B cell (primary cell): Measurements from ENCODE around the gene CFTR.

Experiments used
- EZH2 ChIP-seq: IDR thresholded peaks from 2 replicates; pipeline ENCODE4 v1.6.1; 2012; ENCODE audit warnings: borderline replicate concordance, low read depth, mild to moderate bottlenecking, moderate library complexity, low read length; ENCODE audit not compliant: insufficient read depth, poor library complexity, severe bottlenecking
- TF ChIP-seq, protein P1 (sequence below): fragments of 200-600 bp; IDR thresholded peaks from one replicate; pipeline ENCODE4 v1.8.0; 2022; ENCODE audit warnings: antibody characterized with exemption, mild to moderate bottlenecking

DNA sequence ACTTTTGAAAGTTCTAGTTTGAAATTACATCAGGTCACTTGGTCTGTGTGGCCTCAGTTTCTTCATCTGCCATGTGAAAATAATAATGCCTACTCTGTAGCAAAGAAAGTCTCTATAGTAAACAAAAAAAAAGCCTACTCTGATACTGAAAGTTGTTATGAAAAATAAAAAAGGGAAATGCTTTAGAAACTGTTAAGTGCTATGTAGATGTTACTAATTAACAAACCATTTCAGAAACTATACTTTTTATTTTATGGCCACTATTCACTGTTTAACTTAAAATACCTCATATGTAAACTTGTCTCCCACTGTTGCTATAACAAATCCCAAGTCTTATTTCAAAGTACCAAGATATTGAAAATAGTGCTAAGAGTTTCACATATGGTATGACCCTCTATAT lies 50.6 kb downstream of the CFTR start:
- TF ChIP-seq, protein P1, sequence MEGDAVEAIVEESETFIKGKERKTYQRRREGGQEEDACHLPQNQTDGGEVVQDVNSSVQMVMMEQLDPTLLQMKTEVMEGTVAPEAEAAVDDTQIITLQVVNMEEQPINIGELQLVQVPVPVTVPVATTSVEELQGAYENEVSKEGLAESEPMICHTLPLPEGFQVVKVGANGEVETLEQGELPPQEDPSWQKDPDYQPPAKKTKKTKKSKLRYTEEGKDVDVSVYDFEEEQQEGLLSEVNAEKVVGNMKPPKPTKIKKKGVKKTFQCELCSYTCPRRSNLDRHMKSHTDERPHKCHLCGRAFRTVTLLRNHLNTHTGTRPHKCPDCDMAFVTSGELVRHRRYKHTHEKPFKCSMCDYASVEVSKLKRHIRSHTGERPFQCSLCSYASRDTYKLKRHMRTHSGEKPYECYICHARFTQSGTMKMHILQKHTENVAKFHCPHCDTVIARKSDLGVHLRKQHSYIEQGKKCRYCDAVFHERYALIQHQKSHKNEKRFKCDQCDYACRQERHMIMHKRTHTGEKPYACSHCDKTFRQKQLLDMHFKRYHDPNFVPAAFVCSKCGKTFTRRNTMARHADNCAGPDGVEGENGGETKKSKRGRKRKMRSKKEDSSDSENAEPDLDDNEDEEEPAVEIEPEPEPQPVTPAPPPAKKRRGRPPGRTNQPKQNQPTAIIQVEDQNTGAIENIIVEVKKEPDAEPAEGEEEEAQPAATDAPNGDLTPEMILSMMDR: no peak
- no peak for TF ChIP-seq EZH2
